Pancreas (tissue), 10 donors: ENCODE results near the gene NPHP4. TPM values are rescaled to one million over a fixed set of nuclear protein-coding genes. Genes with fewer than 3 reads are reported as not detected.
A peak's percentile ranks its signal among the peaks of the same experiment; 100 is the strongest.

Source experiments
- ATAC-seq, 4 donors: fragments of 200-7000 bp; cut with Tn5 transposase; one replicate each; pipeline versions ENCODE4 v1.8.0 to v1.9.1; 2020; ENCODE audit warnings: mild to moderate bottlenecking in 4 of 4, moderate library complexity in 4 of 4
- DNase-seq, 6 donors: peaks; one replicate each; pipeline ENCODE4 v3.0.0-alpha.2; 2020
- FAIRE-seq: peaks from 2 replicates; lab custom pipeline; 2012; peaks lifted over from hg19 to GRCh38; lab: Jason Lieb, UNC
- H3K27ac ChIP-seq, 4 donors: fragments of 200-600 bp; sonication (generic); 1 replicate in 3 of 4; 2 replicates in 1 of 4; pipeline versions ENCODE4 v1.5.0 to v1.8.0; 2020
- H3K27me3 ChIP-seq, 4 donors: fragments of 200-600 bp; one replicate each; pipeline ENCODE4 v1.8.0; 2021
- H3K36me3 ChIP-seq, 3 donors: fragments of 200-600 bp; sonication (generic) in 1 of 3; one replicate each; pipeline versions ENCODE4 v1.5.0 to v1.8.0; 2020 to 2021
- H3K4me1 ChIP-seq, 3 donors: fragments of 200-600 bp; one replicate each; pipeline ENCODE4 v1.8.0; 2021
- H3K4me3 ChIP-seq, 4 donors: fragments of 200-600 bp; sonication (generic) in 2 of 4; one replicate each; pipeline versions ENCODE4 v1.5.0 to v1.8.0; 2020 to 2021
- H3K9me3 ChIP-seq, 4 donors: fragments of 200-600 bp; one replicate each; pipeline ENCODE4 v1.8.0; 2021
- WGBS, 2 donors: extraction: QIAGEN DNeasy Blood & Tissue Kit; methylation state at CpG; one replicate each; pipeline ENCODE4 v1.1.7; 2013; 5-methylcytosine and 5-hydroxymethylcytosine counted together
- intact Hi-C, 3 donors: fragments of 100-400 bp; cut with DNase I; formaldehyde crosslinking; loops; one replicate each; pipeline versions ENCODE4 v1.11.1 to v1.14.2; 2022
- polyA plus RNA-seq, 2 donors: library from polyadenylated mRNA; stranded (reverse); fragments of 200-250 nt; gene quantifications; one replicate each; pipeline ENCODE4 v1.2.3, GENCODE V29; 2013
- total RNA-seq, 6 donors: library from RNA; stranded (reverse); fragmentation: NEBNext Ultra II Directional in 4 of 6; extraction: Animal tissue kit (Norgen Biotek cat#: 25700) in 4 of 6; gene quantifications; one replicate each; pipeline versions ENCODE4 v1.2.1 to v1.2.4, GENCODE V29; 2021 to 2023
- TF ChIP-seq, protein P1 (sequence below), 4 donors: fragments of 200-600 bp; sonication (generic) in 3 of 4; IDR thresholded peaks; one replicate each; pipeline versions ENCODE4 v1.5.0 to v1.8.0; 2021; ENCODE audit warnings: antibody characterized with exemption in 4 of 4
- donor health status: healthy with polysubstance abuse.
- donor health status: DM: no; HTN: no; CAD: no; lungs with moderate emphysema.
- donor health status: DM: no; HTN: no; CAD: no.
- donor health status: control.
- donor health status: control.
- donor health status: Bipolar disorder and iron deficiency.
- donor health status: DM: yes; HTN: yes; CAD: no.
- donor health status: DM: no; HTN: no; CAD: no.
- donor health status: DM: no; HTN: no; CAD: no.
- donor health status: DM: yes; HTN: yes; CAD: no.

NPHP4 gene
- total and polyA plus RNA-seq, 8 donors = 4.0 to 9.7 (median 5.7) TPM

DNA sequence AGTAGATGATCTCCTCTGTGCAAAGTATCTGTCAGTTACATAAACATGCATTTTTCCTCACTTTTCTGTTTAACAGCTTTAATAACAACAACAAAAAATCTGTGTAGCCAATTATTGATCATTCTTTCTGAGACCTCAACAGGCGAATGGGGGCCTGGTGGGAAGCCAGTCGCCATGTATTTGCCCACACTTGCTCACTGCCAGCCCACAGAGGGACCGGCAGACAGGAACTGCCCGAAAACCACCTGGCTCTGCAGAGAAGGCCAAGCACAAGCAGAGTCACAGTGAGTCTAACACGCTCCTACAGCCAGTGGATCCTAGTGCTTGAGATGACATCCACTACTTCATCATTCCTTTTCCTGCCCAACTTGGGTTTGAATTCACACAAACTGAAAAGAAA, 56.1 kb downstream of the NPHP4 start:
- Histone ChIP-seq H3K9me3 (no peaks in the 10 kb centered on the region), H3K4me1 (no peaks in the 10 kb centered on the region), H3K4me3 (no peak overlapping the region), H3K36me3 (no peaks in the 10 kb centered on the region), H3K27ac (no peak overlapping the region), H3K27me3 (no peaks in the 10 kb centered on the region)
- ATAC-seq (no peak), DNase-seq (no peak), FAIRE-seq (no peak)
- TF ChIP-seq, protein P1, sequence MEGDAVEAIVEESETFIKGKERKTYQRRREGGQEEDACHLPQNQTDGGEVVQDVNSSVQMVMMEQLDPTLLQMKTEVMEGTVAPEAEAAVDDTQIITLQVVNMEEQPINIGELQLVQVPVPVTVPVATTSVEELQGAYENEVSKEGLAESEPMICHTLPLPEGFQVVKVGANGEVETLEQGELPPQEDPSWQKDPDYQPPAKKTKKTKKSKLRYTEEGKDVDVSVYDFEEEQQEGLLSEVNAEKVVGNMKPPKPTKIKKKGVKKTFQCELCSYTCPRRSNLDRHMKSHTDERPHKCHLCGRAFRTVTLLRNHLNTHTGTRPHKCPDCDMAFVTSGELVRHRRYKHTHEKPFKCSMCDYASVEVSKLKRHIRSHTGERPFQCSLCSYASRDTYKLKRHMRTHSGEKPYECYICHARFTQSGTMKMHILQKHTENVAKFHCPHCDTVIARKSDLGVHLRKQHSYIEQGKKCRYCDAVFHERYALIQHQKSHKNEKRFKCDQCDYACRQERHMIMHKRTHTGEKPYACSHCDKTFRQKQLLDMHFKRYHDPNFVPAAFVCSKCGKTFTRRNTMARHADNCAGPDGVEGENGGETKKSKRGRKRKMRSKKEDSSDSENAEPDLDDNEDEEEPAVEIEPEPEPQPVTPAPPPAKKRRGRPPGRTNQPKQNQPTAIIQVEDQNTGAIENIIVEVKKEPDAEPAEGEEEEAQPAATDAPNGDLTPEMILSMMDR (IDR thresholded peaks at IDR 0.05) = no peak
- intact Hi-C loops = no loop called here
- WGBS, 2 donors = 93 to 94% methylated on average over 5 of the region's 5 CpGs

GRCh38 chr1:5935026-5935425, 57.2 kb downstream of the NPHP4 start:
- intact Hi-C loops = no loop called here
- ATAC-seq (no peak), FAIRE-seq (no peak), DNase-seq (no peak)
- 90 to 92% methylated on average over 6 of the region's 6 CpGs for WGBS, 2 donors
- H3K36me3 ChIP-seq = no peaks in the 10 kb centered on the region
- H3K4me1 ChIP-seq = no peaks in the 10 kb centered on the region
- no peaks in the 10 kb centered on the region for H3K27me3 ChIP-seq
- H3K27ac ChIP-seq = no peak overlapping the region
- TF ChIP-seq, protein P1 (IDR thresholded peaks at IDR 0.05) = no peak
- H3K9me3 ChIP-seq = no peaks in the 10 kb centered on the region
- no peak overlapping the region for H3K4me3 ChIP-seq

DNA sequence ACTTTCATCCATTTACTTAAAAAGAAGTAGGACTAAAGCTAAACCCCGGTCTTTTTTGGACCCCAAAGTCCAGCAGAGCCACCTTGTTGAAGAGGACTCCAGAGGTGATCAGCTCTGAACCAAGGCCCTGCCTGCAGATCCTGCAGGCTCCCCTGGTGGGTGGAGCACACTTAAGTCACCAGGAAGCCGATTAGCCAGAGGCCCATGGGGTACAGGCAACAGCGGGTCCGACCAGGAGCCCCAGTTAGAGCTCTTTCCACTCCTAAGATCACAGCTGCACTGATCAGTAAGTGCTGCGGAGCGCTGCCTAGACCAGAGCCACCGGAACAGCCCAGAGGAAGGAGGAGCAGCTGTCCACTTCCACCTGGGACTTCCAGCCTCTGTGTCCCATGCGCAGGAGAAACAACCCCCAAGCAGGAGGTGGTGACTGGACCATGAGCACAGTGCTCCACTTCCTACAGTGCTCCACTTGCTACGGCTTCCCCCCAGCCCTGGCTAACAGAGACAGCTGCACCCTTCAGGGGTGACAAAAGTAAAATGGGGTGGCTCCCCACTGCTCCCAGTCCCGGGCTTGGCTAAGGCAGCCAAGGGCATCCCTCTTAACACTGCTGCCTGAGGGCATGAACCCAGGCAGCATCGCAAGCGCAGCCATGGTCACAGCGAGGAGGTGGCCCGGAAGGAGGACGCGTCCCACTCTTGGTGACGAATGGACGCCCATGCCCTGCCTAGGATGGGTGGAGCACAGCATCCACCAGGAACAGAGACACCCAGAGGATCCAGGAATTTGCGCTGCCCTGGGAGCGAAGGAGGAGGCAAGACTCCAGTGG, 58.0 kb downstream of the NPHP4 start:
- intact Hi-C loops = no loop called here
- WGBS, 2 donors = 95 to 96% methylated on average over 20 of the region's 20 CpGs
- Histone ChIP-seq H3K9me3 (no peaks in the 10 kb centered on the region), H3K4me1 (no peaks in the 10 kb centered on the region), H3K4me3 (no peak overlapping the region), H3K36me3 (no peaks in the 10 kb centered on the region), H3K27ac (no peak overlapping the region), H3K27me3 (no peaks in the 10 kb centered on the region)
- ATAC-seq = no peak
- no peak for FAIRE-seq
- TF ChIP-seq, protein P1 (IDR thresholded peaks at IDR 0.05) = no peak
- DNase-seq = no peak

- Histone ChIP-seq H3K27me3 (no peaks in the 10 kb centered on the region), H3K4me1 (no peaks in the 10 kb centered on the region), H3K36me3 (no peaks in the 10 kb centered on the region), H3K9me3 (no peaks in the 10 kb centered on the region), H3K27ac (no peak overlapping the region), H3K4me3 (no peak overlapping the region)
- DNase-seq (no peak), ATAC-seq (peak in 2 of 4 donors; percentile 30 to 50), FAIRE-seq (no peak)
- intact Hi-C loops = no loop called here
- TF ChIP-seq, protein P1 (IDR thresholded peaks at IDR 0.05) = no peak
- WGBS, 2 donors = 66 to 78% methylated on average over 7 of the region's 7 CpGs
Observed at GRCh38 chr1:5933676-5934057, 58.6 kb downstream of the NPHP4 start.

- TF ChIP-seq, protein P1 (IDR thresholded peaks at IDR 0.05) = no peak
- 91 to 97% methylated on average over 6 of the region's 6 CpGs for WGBS, 2 donors
- Histone ChIP-seq H3K27me3 (no peaks in the 10 kb centered on the region), H3K9me3 (no peaks in the 10 kb centered on the region), H3K36me3 (no peaks in the 10 kb centered on the region), H3K4me1 (no peaks in the 10 kb centered on the region), H3K27ac (no peak overlapping the region), H3K4me3 (no peak overlapping the region)
- DNase-seq (no peak), FAIRE-seq (no peak), ATAC-seq (no peak)
- intact Hi-C loops = no loop called here
Observed at GRCh38 chr1:5933050-5933449, 59.2 kb downstream of the NPHP4 start.
